DMS79 treated with DMSO at 0.1 percent for 48 hours (cell line): ENCODE results near the gene ZSCAN20.
"Not testable (repeated sequence)": the region's sequence is repeated elsewhere in the genome, so short reads cannot be mapped to it uniquely, and the experiment has no call there.

ENCODE experiments used
- DNase-seq: peaks from one replicate; lab custom pipeline; 2025; lab: John Stamatoyannopoulos, UW

Gene ZSCAN20

GRCh38 chr1:33488624-33489023 lies 16.2 kb downstream of the ZSCAN20 start:
- no peak for DNase-seq

- no peak for DNase-seq
These were observed 22.5 kb downstream of the ZSCAN20 start for GRCh38 chr1:33494929-33495328.

GRCh38 chr1:33497410-33497809 lies 25.0 kb downstream of the ZSCAN20 start:
- DNase-seq = no peak

DNA sequence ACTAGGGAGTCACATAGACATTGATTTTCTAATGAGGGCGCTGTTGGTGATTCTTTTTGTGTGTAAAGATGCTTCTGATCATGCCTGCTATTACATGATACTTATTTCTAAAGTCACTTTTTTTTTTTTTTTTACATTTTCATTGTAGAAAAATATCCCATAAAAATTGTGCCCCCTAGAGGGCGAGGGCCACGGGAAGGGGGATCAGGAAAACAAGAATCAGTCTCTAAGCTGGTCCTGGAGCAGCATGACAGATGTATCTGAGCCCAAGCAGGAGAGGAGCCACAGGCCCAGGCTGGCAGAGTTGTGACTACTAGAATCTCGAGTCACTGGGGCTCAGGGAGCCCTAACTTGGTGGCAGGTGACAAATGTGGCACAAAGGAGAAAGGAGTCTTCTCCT lies 28.1 kb downstream of the ZSCAN20 start:
- no peak for DNase-seq

DNA sequence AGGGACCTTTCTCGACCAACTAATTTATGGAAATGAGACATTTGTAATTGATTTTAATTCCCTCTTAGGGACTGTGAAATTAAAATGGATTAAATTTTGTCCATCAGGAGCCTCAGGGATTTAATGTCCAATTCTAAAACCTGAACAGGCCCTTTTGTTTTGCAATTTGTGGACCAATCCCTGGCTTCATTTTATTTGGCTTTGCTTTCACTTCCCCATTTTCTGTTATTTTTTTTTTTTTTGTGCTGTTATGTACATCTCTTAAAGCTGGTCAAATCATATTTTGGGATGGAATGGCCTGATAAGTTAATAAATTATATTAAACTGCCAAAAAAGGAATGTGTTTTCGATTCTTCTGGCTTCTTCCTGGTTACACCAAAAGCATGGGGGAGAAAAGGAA lies 28.9 kb downstream of the ZSCAN20 start:
- DNase-seq = no peak

- no peak for DNase-seq
These were observed 29.3 kb downstream of the ZSCAN20 start for GRCh38 chr1:33501774-33502173.

DNA sequence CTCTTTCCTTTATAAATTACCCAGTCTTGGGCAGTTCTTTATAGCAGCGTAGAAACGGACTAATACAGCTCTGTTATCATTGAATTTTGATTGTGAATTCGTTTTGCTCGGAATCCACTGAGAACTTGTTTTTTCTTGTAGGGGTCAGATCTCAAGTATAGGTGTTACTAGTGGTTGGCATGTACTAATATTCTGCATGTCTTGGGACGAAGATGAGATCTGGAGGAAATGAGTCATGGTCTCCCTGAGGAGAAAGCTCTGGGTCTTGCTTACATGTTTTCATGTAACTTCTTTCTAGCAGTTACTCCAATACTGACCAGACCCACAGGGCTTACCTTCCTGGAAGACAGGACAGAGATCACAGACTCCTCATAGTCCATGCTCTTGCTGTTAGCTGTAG lies 30.3 kb downstream of the ZSCAN20 start:
- no peak for DNase-seq

DNA sequence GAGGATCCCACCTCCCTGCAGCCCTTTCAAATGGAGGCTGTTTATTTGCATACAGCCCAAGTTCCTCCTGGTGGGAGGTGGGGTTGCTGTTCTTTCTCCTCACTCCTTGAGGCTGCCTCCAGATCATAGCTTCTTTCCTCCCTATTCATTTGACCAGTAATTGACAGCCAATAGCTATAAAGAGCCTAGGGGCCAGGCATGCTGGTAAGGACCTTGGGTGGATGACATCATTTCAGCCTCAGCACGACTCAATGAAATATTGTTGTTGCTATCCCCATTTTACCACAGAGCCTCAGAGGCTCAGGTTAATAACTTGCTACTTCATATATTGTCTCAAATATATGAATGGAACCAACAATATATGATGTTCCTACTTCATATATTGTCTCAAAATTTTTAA lies 31.1 kb downstream of the ZSCAN20 start:
- DNase-seq = no peak

- no peak for DNase-seq
These were observed 35.2 kb downstream of the ZSCAN20 start for GRCh38 chr1:33507661-33508060.

DNA sequence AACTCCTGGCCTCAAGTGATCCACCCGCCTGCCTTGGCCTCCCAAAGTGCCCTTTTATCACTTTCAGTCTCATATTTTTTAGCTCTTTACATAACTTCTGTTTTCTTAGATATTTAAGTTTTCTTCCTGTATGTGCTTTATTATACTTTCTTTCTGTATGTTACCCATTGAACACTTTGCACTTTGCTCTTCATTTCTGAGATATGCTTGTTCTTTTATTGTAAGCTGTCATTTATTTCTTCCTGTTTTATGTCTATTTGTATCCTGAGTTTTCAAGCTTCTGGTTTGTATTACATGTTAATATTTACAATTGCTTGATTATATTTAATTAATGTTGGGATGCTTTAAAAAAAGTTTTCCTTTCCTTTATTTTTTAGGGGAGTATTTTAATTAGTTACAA lies 35.7 kb downstream of the ZSCAN20 start:
- no peak for DNase-seq

GRCh38 chr1:33509276-33509675 lies 36.8 kb downstream of the ZSCAN20 start:
- DNase-seq = not testable (repeated sequence)

GRCh38 chr1:33512226-33513011 lies 40.0 kb downstream of the ZSCAN20 start:
- no peak for DNase-seq

- no peak for DNase-seq
These were observed 42.7 kb downstream of the ZSCAN20 start for GRCh38 chr1:33515112-33515511.

- DNase-seq = no peak
These were observed 43.2 kb downstream of the ZSCAN20 start for GRCh38 chr1:33515607-33516006.

GRCh38 chr1:33516428-33516827 lies 44.0 kb downstream of the ZSCAN20 start:
- no peak for DNase-seq

DNA sequence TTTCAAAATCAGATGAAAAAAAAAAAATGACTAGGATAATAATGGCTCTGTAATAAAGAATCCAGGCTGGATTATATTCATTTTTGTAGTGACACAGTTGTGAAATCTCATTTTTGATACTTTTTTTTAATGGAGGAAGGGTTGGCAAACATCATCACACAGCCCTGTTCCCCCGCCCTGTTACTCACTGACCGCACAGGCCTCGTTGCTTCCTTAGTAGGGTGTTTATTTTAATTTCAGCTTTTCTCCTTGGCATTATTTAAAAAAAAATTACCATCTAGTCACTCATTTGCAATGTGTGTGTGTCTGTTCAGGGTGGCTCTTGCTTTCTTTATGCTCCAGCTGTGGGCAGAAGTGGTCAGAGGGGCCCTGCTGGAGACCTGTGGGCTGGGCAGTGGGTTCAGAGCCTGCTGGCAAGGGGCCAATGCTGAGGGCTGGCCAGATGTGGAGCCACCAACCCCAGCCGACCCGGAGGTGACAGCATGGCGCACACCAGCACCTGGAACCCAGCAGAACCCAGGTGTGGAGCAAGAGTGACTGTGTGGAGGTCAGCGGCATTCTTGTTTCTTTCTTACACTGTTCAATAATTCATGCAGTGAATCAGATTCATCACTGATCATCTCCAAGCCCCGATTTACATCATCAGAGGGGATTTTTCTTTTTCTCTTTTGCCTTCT lies 44.6 kb downstream of the ZSCAN20 start:
- no peak for DNase-seq

DNA sequence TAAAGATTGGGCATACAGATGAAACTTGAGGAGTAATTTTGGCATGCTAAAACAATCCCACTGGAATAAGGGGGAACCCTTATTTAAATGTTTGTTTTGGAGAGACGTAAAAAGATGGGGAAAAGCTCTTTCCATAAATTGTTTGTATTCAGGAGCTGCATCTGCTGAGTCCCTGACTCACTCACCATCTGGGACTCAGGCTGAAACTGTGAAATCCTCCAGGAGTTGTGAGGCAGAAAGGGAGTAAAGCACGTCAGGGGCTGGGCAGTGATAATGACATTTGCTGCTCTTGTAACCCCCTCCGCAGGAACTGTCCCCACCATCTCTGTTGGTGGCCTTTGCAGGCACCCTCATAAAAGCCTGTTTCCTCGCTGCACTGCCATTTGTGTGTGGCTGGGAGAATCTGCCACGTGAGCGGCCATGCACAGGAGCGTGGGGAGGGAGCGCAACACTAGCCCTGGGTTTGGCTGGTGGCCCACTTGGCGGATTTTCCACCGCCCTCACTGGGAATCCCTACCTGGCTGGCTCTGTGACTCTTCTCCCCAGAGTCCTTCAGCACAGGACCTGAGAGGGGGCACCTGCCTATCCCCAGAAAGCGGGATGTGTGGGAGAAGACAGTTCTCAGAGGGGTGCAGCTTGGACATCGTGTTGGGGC lies 45.3 kb downstream of the ZSCAN20 start:
- DNase-seq = no peak

DNA sequence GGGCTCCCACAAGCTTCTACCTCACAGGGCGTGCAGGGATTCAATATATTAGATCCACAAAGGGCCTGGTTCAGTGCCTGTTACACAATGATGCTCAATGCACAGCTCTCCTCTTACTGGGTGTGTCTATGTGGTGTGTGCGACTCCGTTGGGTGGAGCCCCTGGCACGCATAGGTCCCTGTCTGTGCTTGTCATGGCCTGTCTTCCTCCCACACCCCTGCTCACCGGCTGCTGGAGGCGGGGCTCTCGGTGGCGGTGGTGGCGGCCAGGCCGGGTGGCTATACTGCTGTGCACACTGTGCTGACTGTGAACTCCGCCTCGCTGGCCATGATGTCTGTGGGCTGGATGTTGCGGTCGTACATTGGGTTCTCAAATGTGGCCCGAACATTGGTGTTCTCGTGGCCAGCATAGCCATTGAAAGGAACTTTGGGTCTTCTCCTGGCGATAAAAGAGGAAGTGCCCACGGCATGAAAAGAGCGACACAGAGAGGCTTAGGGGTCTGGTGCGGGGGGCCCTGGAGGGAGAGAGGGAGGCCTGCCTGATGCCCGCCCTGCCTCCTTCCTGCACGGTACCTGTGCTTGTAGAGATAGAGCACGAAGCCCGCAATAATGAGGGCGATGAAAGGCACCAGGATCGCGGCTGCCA lies 46.9 kb downstream of the ZSCAN20 start:
- no peak for DNase-seq

- no peak for DNase-seq
These were observed 52.1 kb downstream of the ZSCAN20 start for GRCh38 chr1:33524586-33524985.

GRCh38 chr1:33527934-33528333 lies 55.5 kb downstream of the ZSCAN20 start:
- no peak for DNase-seq

GRCh38 chr1:33529957-33530356 lies 57.5 kb downstream of the ZSCAN20 start:
- DNase-seq = no peak

DNA sequence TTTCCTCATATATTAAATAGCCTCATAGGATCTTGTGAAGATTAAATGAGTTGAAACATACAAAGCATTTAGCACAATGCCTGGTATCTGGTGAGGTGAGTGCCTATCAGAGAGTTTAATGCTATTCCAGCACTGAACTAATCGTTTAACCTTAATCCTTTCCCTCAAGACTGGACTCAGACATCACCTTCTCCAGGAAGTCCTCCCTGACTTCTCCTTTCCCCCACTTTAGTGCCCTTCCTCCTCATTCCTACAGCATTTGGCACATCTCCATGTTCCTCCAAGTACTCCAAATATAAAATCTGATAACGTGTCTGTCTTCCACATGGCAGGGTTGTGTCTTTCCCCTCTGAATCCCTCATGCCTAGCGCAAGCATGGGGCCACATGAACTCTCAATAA lies 59.8 kb downstream of the ZSCAN20 start:
- DNase-seq = no peak

GRCh38 chr1:33532936-33533335 lies 60.5 kb downstream of the ZSCAN20 start:
- no peak for DNase-seq
